Hematopoietic multipotent progenitor cell (in vitro differentiated cells): ENCODE results near the gene ART3. TPM values are rescaled to one million over a fixed set of nuclear protein-coding genes. Genes with fewer than 3 reads are reported as not detected.
"Not testable (repeated sequence)": the region's sequence is repeated elsewhere in the genome, so short reads cannot be mapped to it uniquely, and the experiment has no call there.

ENCODE experiments used
- DNase-seq, 3 donors: peaks; one replicate each; pipeline ENCODE4 v3.0.0-alpha.2; 2011 to 2015; ENCODE audit warnings: low read depth in 2 of 3, low spot score in 2 of 3
- total RNA-seq: library from RNA; depleted of rRNA; stranded (reverse); fragments of >200 nt; gene quantifications from one replicate; pipeline ENCODE4 v1.2.3, GENCODE V29; 2012

The ART3 gene, protein sequence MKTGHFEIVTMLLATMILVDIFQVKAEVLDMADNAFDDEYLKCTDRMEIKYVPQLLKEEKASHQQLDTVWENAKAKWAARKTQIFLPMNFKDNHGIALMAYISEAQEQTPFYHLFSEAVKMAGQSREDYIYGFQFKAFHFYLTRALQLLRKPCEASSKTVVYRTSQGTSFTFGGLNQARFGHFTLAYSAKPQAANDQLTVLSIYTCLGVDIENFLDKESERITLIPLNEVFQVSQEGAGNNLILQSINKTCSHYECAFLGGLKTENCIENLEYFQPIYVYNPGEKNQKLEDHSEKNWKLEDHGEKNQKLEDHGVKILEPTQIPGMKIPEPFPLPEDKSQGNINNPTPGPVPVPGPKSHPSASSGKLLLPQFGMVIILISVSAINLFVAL
- not detected for total RNA-seq

DNA sequence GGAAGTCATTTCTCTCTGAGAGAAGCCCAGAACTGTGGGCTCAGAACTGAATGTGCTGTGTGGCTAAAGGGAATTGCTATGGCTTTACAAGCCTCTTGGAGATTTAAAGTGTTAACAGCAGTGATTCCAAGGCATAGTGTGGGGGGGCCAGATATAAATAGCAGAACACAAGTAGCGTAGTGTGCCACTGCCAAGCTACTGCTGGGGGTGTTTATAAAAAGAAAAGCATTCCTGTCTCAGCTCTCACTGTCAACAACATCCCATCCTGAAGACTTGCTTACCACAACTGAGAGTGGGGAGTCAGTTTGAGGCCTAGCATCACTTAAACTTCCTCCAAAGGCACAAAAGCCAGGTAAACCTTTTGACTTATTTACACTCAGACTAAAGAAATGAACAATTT lies at the start of gene ART3:
TSS of gene ART3 (plus strand) at position 242 of the 400 bp plus-strand sequence. CDS start 1,181 bp downstream, outside the sequence.
- DNase-seq = no peak

DNA sequence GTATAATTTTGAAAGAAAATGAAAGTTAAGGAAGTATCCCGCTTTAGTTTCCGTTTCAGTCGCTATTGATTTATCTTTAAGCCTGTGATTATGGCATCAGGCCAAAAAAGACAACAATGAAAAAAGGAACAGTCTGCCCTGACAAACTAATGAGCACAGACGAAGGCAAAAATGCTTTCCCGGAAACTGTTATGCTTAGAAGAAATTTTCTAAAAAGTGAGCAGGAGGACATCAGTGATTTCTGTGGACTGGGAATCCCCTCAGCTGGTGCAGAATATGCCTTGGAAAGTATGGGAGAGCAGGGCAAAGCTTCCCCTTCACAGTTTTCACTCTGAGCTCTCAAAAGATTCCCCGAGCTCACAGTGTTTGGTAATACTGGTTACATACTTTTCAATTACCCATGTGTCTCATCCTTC lies 46.2 kb upstream of the ART3 start:
- peak in 2 of 3 donors; percentile 46 to 76 for DNase-seq

DNA sequence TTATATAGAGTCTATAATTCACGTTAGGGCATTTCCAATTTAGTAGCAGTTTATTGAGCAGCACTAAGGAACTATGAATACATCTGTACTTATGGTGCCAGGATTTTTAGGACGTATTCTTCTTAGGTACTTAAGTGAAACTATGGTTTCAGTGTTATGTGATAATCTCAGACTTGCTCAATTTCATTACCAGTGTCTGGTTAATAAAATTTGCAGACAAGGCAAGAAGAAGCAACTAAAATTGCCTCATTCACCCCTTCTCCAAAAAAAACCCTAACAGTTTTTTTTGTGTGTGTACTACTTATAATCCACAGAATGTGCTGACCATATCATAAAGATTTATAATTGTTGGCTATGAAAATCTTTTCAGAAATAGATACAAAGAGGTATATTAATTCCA lies 45.2 kb upstream of the ART3 start:
- no peak for DNase-seq

DNA sequence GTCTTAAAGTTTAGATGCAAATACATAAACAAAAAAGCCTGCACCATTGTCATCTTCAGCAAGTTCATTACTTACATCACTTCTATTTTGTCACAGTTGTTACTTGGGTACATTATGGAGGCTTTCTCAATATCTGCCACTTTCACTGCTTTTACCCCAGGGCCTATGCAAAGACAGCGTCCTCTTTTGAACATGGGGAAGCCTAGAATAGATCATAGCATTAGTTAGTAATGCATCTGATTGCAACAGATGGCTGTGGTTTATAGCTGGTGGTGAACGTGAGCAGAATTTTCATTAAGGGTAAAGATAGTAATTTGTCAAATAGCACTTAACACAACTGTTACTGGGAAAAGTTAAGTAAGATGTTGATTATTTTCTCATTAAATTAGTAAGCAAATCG lies 39.4 kb upstream of the ART3 start:
- DNase-seq = no peak

DNA sequence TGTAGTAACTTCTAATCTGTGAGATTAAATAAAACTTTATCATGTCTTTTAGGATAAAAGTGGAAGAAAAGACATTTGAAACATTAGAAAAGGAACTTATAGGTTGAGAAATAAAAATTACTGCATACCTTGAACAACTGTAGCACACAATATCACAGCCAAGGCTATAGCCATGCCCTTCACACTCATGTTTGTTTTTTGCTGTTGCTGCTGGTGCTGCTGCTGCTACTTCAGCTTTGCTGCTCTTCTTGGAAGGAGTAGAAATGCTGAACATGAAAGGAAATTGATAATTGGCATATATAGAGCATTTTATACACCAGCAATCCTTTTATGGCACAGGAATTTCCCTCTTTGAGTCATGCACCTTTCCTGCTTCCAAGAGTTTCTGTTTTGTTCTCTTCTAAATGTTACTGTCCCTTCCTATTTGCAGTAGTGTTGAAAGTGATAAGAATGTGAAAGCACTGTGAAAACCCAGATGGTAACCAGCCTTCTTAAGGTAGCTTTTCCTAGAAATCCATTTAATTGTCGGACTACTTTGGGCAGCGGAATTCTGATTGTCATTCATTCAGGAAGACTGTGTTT lies 38.6 kb upstream of the ART3 start, which contains the start of gene CXCL11:
TSS of gene CXCL11 (minus strand) at position 272 of the 582 bp plus-strand sequence. CDS start at position 189, 83 bp downstream.
- DNase-seq = no peak

DNA sequence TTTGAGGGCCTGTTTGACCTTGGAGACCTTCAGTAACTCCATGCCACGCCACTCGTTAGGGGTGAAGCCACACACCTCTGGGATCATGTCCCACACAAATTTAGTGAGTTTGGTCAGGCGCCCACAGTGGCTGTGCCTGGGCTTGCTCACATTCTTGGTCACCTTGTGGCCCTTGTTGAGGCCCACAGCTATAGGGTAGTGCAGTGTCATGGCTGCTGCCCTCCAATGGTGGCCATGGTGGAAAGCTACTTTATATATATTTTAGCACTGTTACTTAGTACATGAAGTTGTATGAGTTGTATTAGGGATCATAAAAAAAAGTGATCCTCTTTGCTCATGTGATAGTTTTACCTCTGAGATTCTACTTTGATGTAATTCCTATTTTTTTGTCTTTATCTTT lies 37.7 kb upstream of the ART3 start:
- no peak for DNase-seq

DNA sequence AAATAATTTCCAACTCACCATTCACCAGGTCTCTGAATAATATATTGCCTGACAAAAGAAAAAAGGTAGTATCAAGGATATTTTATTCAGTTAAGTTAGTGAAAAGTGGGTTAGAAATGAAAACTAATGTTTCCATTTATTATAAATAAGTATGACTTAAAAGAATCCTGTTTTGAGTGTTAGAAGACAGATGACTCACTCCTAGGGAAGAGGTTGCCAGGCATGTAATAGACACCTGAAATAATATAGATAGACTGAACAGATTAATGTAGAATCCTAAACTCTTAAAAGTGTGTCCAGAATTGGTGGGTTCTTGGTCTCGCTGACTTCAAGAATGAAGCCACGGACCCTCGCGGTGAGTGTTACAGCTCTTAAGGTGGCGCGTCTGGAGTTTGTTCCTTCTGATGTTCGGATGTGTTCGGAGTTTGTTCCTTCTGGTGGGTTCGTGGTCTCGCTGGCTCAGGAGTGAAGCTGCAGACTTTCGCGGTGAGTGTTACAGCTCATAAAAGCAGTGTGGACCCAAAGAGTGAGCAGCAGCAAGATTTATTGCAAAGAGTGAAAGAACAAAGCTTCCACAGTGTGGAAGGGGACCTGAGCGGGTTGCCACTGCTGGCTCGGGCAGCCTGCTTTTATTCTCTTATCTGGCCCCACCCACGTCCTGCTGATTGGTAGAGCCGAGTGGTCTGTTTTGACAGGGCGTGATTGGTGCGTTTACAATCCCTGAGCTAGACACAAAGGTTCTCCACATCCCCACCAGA lies 32.1 kb upstream of the ART3 start:
- DNase-seq = not testable (repeated sequence)

DNA sequence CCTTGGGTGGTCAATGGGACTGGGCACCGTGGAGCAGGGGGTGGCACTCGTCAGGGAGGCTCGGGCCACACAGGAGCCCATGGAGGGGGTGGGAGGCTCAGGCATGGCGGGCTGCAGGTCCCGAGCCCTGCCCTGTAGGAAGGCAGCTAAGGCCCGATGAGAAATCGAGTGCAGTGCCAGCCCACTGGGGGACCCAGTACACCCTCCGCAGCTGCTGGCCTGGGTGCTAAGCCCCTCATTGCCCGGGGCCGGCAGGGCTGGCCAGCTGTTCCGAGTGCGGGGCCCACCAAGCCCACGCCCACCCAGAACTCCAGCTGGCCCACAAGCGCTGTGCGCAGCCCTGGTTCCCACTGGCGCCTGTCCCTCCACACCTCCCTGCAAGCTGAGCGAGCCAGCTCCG lies 31.2 kb upstream of the ART3 start:
- not testable (repeated sequence) for DNase-seq

DNA sequence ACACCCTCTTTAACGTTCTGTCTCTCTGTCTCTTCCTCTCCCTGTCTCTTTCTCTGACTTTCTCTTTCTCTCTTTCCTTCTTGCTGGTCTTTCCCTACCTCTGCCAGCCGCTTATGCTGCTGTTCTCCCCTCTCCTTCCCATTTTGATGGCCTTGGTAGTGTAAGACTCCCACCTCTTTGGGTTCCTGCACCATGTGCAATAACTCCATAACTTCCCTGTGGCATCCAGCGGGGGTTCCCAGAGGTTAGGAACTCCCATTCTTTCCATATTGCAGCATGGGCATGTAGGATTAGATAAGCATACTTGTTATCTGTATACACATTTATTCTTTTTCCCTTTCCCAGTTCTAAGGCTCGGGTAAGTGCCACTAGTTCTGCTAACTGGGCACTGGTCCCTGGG lies 29.8 kb upstream of the ART3 start:
- DNase-seq = not testable (repeated sequence)

DNA sequence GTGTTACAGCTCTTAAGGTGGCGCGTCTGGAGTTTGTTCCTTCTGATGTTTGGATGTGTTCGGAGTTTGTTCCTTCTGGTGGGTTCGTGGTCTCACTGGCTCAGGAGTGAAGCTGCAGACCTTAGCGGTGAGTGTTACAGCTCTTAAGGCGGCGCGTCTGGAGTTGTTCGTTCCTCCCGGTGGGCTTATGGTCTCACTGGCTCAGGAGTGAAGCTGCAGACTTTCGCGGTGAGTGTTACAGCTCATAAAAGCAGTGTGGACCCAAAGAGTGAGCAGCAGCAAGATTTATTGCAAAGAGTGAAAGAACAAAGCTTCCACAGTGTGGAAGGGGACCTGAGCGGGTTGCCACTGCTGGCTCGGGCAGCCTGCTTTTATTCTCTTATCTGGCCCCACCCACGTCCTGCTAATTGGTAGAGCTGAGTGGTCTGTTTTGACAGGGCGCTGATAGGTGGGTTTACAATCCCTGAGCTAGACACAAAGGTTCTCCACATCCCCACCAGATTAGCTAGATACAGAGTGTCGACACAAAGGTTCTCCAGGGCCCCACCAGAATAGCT lies 24.6 kb upstream of the ART3 start:
- DNase-seq = not testable (repeated sequence)

DNA sequence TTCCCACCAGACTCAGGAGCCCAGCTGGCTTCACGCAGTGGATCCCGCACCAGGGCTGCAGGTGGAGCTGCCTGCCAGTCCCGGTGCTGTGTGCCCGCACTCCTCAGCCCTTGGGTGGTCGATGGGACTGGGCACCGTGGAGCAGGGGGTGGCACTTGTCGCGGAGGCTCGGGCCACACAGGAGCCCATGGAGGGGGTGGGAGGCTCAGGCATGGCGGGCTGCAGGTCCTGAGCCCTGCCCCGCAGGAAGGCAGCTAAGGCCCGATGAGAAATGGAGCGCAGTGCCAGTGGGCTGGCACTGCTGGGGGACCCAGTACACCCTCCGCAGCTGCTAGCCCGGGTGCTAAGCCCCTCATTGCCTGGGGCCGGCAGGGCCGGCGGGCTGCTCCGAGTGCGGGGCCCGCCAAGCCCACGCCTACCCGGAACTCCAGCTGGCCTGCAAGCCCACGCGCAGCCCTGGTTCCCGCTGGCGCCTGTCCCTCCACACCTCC lies 23.9 kb upstream of the ART3 start:
- not testable (repeated sequence) for DNase-seq

DNA sequence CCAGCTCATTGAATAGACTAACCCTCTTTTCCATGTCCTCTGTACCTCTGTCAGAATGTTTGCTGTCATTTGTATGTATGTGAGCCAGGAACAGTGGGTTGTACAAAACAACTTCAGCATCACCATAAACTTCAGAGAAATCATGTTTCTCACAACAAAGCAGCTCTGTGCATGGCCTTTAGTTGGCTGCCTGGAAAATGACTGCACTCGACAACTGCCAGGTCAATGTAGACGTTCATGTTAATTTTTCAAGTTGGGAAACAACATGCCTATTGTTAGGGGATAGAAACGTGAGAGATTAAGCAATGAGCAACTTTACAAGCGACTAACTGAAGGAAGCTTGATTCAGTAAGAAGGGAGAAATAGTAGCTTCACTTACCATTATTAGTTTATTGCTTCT lies 20.8 kb upstream of the ART3 start:
- no peak for DNase-seq

DNA sequence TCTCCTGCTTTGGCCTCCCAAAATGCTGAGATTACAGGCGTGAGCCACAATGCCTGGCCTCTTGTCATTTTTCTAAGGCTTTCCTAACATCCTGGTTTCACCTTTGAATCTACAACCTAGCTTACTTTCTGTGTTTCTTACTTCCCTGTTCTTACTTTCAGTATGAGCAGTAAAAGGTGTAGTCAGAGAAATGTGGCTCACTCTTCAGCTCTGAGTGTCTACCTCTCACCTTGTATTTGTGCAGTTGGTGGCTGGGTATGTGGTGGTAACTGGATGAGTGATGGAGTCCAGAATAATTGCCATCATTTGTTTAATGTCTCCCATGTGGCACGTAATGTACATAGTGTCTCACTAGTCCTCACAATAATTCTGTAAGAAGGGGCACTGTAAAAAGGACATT lies 19.5 kb upstream of the ART3 start:
- DNase-seq = no peak

DNA sequence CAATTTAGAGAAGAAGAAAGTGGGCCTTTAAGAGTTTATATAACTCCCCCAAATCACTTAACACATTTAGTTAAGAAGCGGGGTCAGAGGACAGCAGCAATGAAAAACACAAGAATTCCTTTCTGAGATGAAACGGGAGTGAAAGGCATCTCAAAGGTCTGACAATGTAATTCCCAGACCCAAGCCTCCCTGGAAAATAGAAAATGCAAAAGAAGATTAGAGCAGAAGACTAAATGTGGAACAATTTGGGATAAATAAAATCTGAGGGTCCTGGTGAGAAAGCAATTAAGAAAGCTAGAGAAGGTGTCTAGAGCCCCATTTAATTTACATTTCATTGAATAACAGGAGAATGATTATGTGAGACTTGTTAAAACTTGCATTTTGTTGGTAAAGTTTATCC lies 19.1 kb upstream of the ART3 start:
- no peak for DNase-seq

DNA sequence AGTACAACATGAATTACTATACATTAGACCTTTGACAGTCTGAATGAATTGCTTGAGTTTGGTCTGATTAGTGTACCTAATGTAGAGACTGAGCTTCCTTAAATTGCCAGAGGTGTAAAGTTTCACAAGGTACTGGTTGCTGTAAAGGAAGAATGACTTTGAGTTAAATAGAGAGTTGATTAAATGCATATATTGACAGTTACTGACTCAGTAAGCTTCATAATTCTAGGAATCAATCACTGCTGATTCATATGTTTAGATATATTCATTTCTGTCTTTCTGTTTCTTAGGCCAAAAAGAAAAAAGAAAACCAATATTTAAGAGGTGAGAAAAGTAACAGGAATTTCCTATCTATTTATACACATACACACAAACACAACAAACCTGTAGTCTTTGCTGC lies 16.2 kb upstream of the ART3 start:
- no peak for DNase-seq

DNA sequence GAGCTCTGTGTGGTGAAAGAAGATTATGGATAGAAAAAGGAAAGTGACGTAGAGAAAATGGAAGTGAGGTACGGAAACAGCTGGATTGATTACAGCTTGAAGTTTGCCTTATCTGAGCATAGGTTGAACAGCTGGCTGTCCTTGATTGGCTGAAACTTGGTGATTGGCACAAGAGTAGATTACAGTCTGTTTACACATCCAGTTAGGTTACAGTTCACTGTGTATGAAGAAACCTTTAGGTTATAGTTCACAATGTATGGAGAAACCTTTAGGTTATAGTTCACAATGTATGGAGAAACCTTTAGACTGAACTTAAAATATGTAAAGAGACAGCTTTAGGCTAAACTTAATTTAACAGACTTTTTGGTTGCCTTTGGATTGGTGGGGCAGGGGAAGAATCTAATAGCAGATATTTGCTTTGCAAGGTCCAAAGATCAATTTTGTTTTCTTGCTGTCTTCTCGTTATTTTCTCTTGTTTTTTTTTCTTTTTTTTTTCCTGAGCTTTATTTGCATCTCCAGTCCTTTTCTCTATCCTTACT lies 15.6 kb upstream of the ART3 start:
- peak in 1 of 3 donors; percentile 15 for DNase-seq

DNA sequence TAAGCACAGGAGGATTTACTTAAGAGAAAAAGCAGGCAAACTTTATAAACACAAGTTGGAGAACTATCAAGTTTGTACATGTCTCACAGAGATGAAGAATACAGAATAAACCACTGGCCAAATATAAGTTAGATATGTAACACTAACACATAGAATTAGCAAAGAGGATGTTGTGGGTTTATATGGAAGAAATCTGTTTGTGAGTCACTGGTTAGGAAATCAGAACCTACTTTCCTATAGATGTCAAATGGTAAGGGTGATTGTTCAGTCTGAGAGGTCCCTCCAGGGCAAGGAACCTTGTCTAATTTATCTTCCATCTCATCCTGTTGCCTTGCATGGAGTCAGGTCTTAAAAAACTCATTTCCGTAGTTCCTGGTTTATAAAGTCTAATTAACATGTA lies 14.8 kb upstream of the ART3 start:
- DNase-seq = peak in 1 of 3 donors; percentile 21

DNA sequence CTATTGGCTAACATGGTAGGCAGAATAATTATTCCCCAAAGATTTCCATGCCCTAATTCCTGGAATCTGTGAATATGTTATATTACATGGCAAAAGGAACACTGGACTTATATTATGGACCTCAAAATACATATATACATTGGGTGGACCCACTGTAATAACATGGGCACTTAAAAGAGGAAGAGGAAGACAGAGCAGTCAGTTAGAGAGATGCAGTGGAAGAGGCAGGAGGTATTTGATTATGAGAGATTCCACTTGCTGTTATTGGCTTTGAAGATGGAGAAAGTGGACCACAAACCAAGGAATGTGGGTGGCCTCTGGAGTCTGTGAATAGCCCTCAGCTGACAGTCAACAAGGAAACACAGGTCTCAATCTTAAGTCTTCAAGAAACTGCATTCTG lies 14.0 kb upstream of the ART3 start:
- no peak for DNase-seq

DNA sequence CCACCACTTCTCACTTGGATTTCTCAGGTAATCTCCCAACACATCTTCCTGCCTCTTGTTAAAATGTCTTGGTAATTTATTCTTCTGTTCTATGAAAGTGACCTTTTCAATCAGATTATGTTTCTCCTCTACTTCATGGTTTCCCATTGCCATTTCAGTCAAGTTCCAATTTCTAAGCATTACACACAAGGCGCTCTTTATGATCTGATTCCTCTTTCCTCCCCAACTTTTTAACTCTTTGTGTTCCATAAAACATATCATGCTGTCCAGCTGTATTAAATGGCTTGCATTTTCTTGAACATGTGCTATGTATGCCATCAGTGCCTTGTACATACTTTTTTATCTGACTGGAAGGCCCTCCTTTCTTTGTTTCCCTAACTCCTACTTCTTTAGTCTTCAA lies 13.1 kb upstream of the ART3 start:
- no peak for DNase-seq

DNA sequence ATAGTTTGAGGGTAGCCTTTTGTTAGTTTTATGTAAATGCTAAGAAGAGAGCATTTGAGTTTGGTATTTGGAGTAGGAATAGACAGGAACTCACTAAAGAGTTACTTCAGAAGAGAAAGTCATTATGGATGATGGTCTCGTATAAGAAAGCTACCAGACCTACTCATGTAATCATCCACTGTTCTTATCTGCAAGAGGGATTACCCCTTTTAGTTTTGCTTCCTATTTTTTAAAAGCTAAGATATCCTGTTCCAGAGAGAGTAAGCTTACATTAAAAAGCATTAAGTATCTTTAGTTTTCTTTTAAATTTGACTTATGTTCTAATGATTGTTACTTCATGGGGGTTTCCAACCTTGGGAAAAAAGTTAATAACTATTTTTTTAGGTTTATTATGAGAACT lies 12.5 kb upstream of the ART3 start:
- peak in 1 of 3 donors; percentile 9 for DNase-seq

DNA sequence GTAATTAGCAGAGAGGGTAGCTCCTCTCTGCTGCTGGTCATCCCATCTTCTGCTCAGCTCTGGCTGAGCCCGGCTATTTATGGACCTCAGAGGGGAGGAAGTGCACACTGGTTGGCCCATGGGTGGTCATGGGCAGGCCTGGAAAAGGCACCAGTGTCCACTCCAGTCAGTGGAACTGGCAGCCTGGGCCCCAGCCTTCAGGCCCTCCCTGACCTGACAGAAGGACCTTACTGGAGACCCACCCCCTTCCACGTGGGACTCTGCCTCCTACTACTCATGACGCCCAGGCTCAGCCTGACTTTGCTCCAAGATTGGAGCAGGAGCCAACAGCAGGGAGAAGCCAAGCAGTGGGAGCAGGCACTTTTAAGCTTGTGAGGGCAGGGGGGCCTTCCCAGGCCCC lies 8.0 kb upstream of the ART3 start:
- no peak for DNase-seq
